K562 (cell line): Measurements from ENCODE around the gene FNDC11. TPM values are rescaled to one million over a fixed set of nuclear protein-coding genes. Genes with fewer than 3 reads are reported as not detected.
A peak's percentile ranks its signal among the peaks of the same experiment; 100 is the strongest.

Experiments used
- ATAC-seq: fragments of 200-7000 bp; cut with Tn5 transposase; 3 replicates; pipeline ENCODE4 v1.9.1; 2020; ENCODE audit warnings: moderate library complexity
- BruUV-seq: library from RNA; stranded (reverse); fragments of 400-500 nt; replicated peaks from 2 replicates; lab custom pipeline; 2021; lab: Mats Ljungman, UMichigan
- CTCF ChIA-PET: fragments of 300-600 bp; formaldehyde crosslinking; extraction: SDS; loops from one replicate; lab custom pipeline; 2021; ENCODE audit warnings: low intra/inter-chr PET ratio; lab: Yijun Ruan, JAX
- POLR2A ChIA-PET: fragments of 300-600, 350-650 bp; sonication (Branson Sonifier 250); formaldehyde crosslinking; extraction: SDS; loops from one replicate; lab custom pipeline; 2021; ENCODE audit warnings: antibody characterized with exemption, inconsistent platforms; lab: Yijun Ruan, JAX
- DNase-seq, 4 experiments: peaks; one replicate each; pipeline versions ENCODE4 v3.0.0 to v3.0.0-alpha.2; 2011 to 2018; ENCODE audit warnings: low spot score in 3 of 4, mixed read lengths in 3 of 4; ENCODE audit errors: extremely low read depth in 1 of 4
- FAIRE-seq: peaks from 2 replicates; lab custom pipeline; 2011; peaks lifted over from hg19 to GRCh38; lab: Jason Lieb, UNC
- H2AFZ ChIP-seq: 2 replicates; pipeline ENCODE4 v1.6.0; 2011; ENCODE audit warnings: low read depth, low read length, control low read depth, inconsistent platforms
- H3K27ac ChIP-seq: fragments of 200-600 bp; 3 replicates; pipeline ENCODE4 v1.8.0; 2011; ENCODE audit warnings: low read depth, mild to moderate bottlenecking, control low read depth, inconsistent platforms, low read length, moderate library complexity, mixed read lengths; ENCODE audit errors: extremely low read depth
- H3K27me3 ChIP-seq, 2 experiments: fragments of 300-600 bp in 1 of 2; 2 replicates in 1 of 2; 3 replicates in 1 of 2; pipeline versions ENCODE4 v1.6.0 to v1.8.0; 2011; ENCODE audit warnings: inconsistent platforms in 2 of 2, low read length in 2 of 2, mild to moderate bottlenecking in 1 of 2, mixed read lengths in 1 of 2, moderate library complexity in 1 of 2; ENCODE audit not compliant: control insufficient read depth in 2 of 2, insufficient read depth in 2 of 2
- H3K36me3 ChIP-seq: fragments of 300-600 bp; 3 replicates; pipeline ENCODE4 v1.8.0; 2011; ENCODE audit warnings: mild to moderate bottlenecking, low read length, inconsistent platforms; ENCODE audit not compliant: control insufficient read depth, insufficient read depth
- H3K4me1 ChIP-seq, 2 experiments: fragments of 200-600 bp in 1 of 2; replicated peaks in 1 of 2; 2 replicates in 1 of 2; 3 replicates in 1 of 2; pipeline versions ENCODE4 v1.5.1 to v1.8.0; 2011; ENCODE audit warnings: inconsistent platforms in 2 of 2, low read length in 2 of 2, mild to moderate bottlenecking in 1 of 2, mixed read lengths in 1 of 2, moderate library complexity in 1 of 2; ENCODE audit not compliant: control insufficient read depth in 2 of 2, insufficient read depth in 2 of 2
- H3K4me2 ChIP-seq: 2 replicates; pipeline ENCODE4 v1.6.1; 2011; ENCODE audit warnings: low read length, control low read depth, inconsistent platforms, mixed read lengths; ENCODE audit not compliant: insufficient read depth
- H3K4me3 ChIP-seq: fragments of 200-600 bp; sonication (generic), shearing (Covaris generic); 2 replicates; pipeline ENCODE4 v1.5.1; 2016; ENCODE audit warnings: control low read depth, inconsistent platforms
- H3K79me2 ChIP-seq: fragments of 200-600 bp; 3 replicates; pipeline ENCODE4 v1.8.0; 2011; ENCODE audit warnings: low read length, inconsistent platforms; ENCODE audit not compliant: control insufficient read depth, insufficient read depth
- H3K9ac ChIP-seq, 2 experiments: 2 replicates each; pipeline versions ENCODE4 v1.6.0 to v1.6.1; 2011; ENCODE audit warnings: low read depth in 2 of 2, low read length in 2 of 2, control low read depth in 1 of 2, inconsistent platforms in 1 of 2, mild to moderate bottlenecking in 1 of 2, mixed read lengths in 1 of 2; ENCODE audit not compliant: insufficient read depth in 1 of 2
- H3K9me1 ChIP-seq: one replicate; pipeline ENCODE4 v1.6.0; 2011; ENCODE audit warnings: inconsistent platforms, mild to moderate bottlenecking, low read length, moderate library complexity; ENCODE audit not compliant: control insufficient read depth, insufficient read depth
- H3K9me3 ChIP-seq: replicated peaks from 2 replicates; pipeline ENCODE4 v1.5.1; 2011; ENCODE audit warnings: low read depth, low read length, inconsistent platforms; ENCODE audit not compliant: control insufficient read depth, insufficient read depth
- H4K20me1 ChIP-seq: replicated peaks from 2 replicates; pipeline ENCODE4 v1.6.1; 2011; ENCODE audit warnings: low read length, inconsistent platforms, mixed read lengths; ENCODE audit not compliant: control insufficient read depth, insufficient read depth
- CC2D1A ChIP-seq: fragments of 450-650 bp; IDR thresholded peaks from 2 replicates; pipeline ENCODE4 v1.6.1; 2017; ENCODE audit warnings: mild to moderate bottlenecking
- EP400 ChIP-seq: fragments of 450-650 bp; IDR thresholded peaks from 2 replicates; pipeline ENCODE4 v1.6.1; 2017; ENCODE audit warnings: antibody characterized with exemption, mild to moderate bottlenecking, moderate library complexity
- ETS2 ChIP-seq: IDR thresholded peaks from 2 replicates; pipeline ENCODE4 v1.6.1; 2016; ENCODE audit warnings: borderline replicate concordance, missing genetic modification characterization, mild to moderate bottlenecking, moderate library complexity, missing compliant biosample characterization; ENCODE audit not compliant: poor library complexity, severe bottlenecking
- FOXA3 ChIP-seq, 2 experiments: fragments of 450-650 bp in 1 of 2; sonication (generic) in 1 of 2; formaldehyde crosslinking; IDR thresholded peaks in 1 of 2; conservative IDR thresholded peaks in 1 of 2; 2 replicates each; pipeline versions ENCODE4 v1.4.0 to v1.8.0; 2020 to 2022; ENCODE audit warnings: mild to moderate bottlenecking in 2 of 2, missing genetic modification reagents in 1 of 2
- FOXM1 ChIP-seq, 2 experiments: fragments of 450-650 bp in 1 of 2; sonication (generic) in 1 of 2; formaldehyde crosslinking in 1 of 2; IDR thresholded peaks; 2 replicates each; pipeline versions ENCODE4 v1.6.1 to v1.9.0; 2017 to 2022; ENCODE audit warnings: low read depth in 2 of 2, mild to moderate bottlenecking in 2 of 2, missing genetic modification reagents in 1 of 2, moderate library complexity in 1 of 2
- HEY1 ChIP-seq: fragments of 250-450 bp; sonication (Bioruptor Pico); IDR thresholded peaks from 2 replicates; pipeline ENCODE4 v1.5.0; 2020; ENCODE audit warnings: mild to moderate bottlenecking, moderate library complexity, borderline replicate concordance
- KLF16 ChIP-seq: IDR thresholded peaks from 2 replicates; pipeline ENCODE4 v1.6.1; 2016; ENCODE audit warnings: antibody characterized with exemption
- L3MBTL2 ChIP-seq: fragments of 450-650 bp; IDR thresholded peaks from 2 replicates; pipeline ENCODE4 v1.6.1; 2016; ENCODE audit warnings: mild to moderate bottlenecking, moderate library complexity
- POLR2G ChIP-seq: fragments of 200-400 bp; formaldehyde crosslinking; IDR thresholded peaks from 2 replicates; pipeline ENCODE4 v1.6.1; 2017; ENCODE audit warnings: low read depth, mild to moderate bottlenecking, antibody characterized with exemption, low read length, moderate library complexity
- PTBP1 ChIP-seq: fragments of 200-400 bp; formaldehyde crosslinking; IDR thresholded peaks from 2 replicates; pipeline ENCODE4 v1.6.1; 2017; ENCODE audit warnings: low read depth, low read length
- RB1 ChIP-seq: fragments of 450-650 bp; IDR thresholded peaks from 2 replicates; pipeline ENCODE4 v1.6.1; 2017; ENCODE audit warnings: low read depth, mild to moderate bottlenecking
- TAF7 ChIP-seq: fragments of 450-650 bp; IDR thresholded peaks from 2 replicates; pipeline ENCODE4 v1.6.1; 2016; ENCODE audit warnings: missing genetic modification characterization, missing compliant biosample characterization
- ZBTB1 ChIP-seq: sonication (generic); formaldehyde crosslinking; IDR thresholded peaks from 2 replicates; pipeline ENCODE4 v1.8.1; 2023; ENCODE audit warnings: missing genetic modification reagents, low read depth, mild to moderate bottlenecking, borderline replicate concordance
- ZNF12 ChIP-seq: sonication (generic); formaldehyde crosslinking; IDR thresholded peaks from 2 replicates; pipeline ENCODE4 v1.4.0; 2020; ENCODE audit warnings: mild to moderate bottlenecking, missing genetic modification reagents
- ZNF165 ChIP-seq: fragments of 250-450 bp; sonication (Bioruptor Pico); IDR thresholded peaks from 2 replicates; pipeline ENCODE4 v1.4.0; 2020; ENCODE audit warnings: borderline replicate concordance
- ZNF239 ChIP-seq: fragments of 250-450 bp; sonication (Bioruptor Pico); IDR thresholded peaks from 2 replicates; pipeline ENCODE4 v1.4.0; 2020; ENCODE audit warnings: mild to moderate bottlenecking
- WGBS: fragments of 100-300 bp; shearing (Covaris generic); methylation state at CpG from one replicate; pipeline ENCODE4 v1.1.6; 2016; ENCODE audit warnings: low coverage, mixed read lengths; ENCODE audit not compliant: insufficient coverage; ENCODE audit errors: missing lambda C conversion rate; 5-methylcytosine and 5-hydroxymethylcytosine counted together
- in situ Hi-C: fragments of 300-500 bp; cut with MboI; formaldehyde crosslinking; loops from 4 replicates; pipeline ENCODE4 v1.15.0; 2018; ENCODE audit warnings: inconsistent platforms, mixed read lengths
- intact Hi-C: fragments of 100-400 bp; cut with micrococcal nuclease; formaldehyde crosslinking; loops from 2 replicates; pipeline ENCODE4 v1.14.2; 2022
- polyA plus RNA-seq, 8 experiments: library from polyadenylated mRNA; depleted of rRNA in 4 of 8; stranded (reverse) in 5 of 8; unstranded in 3 of 8; fragments of >200 nt; fragmentation: Nextera tagmentation in 2 of 8; fragmentation: Illumina TruSeq in 1 of 8; extraction: Ambion mirVana in 2 of 8; extraction: Trizol in 1 of 8; gene quantifications; 2 replicates each; pipeline versions ENCODE4 v1.2.1 to v1.2.3, GENCODE V29; 2011 to 2014; ENCODE audit warnings: inconsistent platforms in 1 of 8, missing spikeins in 1 of 8
- total RNA-seq, 7 experiments: library from RNA; depleted of rRNA in 6 of 7; stranded (reverse); fragments of >200 nt in 6 of 7; fragmentation: Illumina TruSeq in 2 of 7; extraction: Trizol in 2 of 7; gene quantifications; 2 replicates each; pipeline versions ENCODE4 v1.2.1 to v1.2.3, GENCODE V29; 2011 to 2021; ENCODE audit warnings: low replicate concordance in 1 of 7
- TF ChIP-seq, protein P1 (sequence below): fragments of 200-800 bp; sonication (Bioruptor generic); IDR thresholded peaks from 2 replicates; pipeline ENCODE4 v1.6.1; 2017; ENCODE audit warnings: missing genetic modification characterization, missing compliant biosample characterization
- TF ChIP-seq, protein P2 (sequence below): sonication (generic); formaldehyde crosslinking; IDR thresholded peaks from 2 replicates; pipeline ENCODE4 v1.8.0; 2022; ENCODE audit warnings: mild to moderate bottlenecking, missing genetic modification reagents, borderline replicate concordance

FNDC11 gene
- total and polyA plus RNA-seq, 9 of the 15 experiments (the other 6 are each of a cell fraction or from before 2014, with no cell fraction given), result 0.08 to 2.3 (median 0.64) TPM; not detected in 2

DNA sequence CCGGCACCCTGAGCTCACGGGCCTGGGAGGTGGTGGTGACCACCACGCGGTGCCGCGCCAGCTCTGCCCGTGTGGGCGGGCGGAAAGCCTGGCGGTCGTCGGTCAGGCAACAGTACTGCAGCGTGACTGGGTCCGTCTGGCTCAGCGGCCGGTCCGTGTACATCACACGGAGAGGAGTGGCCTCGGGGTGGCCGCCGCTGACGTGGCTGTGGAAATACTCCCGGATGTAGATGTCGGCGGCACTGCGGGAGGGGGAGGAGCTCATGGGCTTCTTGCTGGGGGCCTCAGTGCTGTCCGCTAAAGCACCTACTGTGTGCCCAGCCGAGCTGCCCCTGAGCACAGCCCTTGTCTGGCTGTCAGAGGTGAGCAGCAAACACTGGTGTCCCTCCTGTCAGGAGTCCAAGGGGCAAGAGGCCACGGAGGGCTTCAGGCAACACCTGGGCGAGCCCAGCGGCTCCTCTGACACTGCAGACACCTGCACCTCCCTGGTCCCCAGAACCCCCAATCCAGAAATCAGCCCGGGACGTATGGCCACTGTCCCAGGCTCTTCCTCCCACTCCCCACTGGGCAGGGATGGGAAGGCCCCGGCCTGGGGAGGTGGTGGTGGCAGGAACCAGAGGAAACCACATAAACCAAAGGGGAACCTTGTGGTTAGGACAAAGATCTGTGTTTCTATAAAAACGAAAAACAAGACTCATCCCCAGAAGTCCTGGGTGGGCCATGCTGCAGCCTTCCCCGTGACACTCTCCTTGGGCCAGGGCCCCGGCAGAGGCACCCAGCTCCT lies 13.6 kb downstream of the FNDC11 start:
- no peak overlapping the region for H3K27ac ChIP-seq
- FAIRE-seq (no peak), ATAC-seq (peak; percentile 17; the same call in 2 of the 3 replicates), DNase-seq (no peak)
- H4K20me1 ChIP-seq, result no peaks in the 10 kb centered on the region
- no peak overlapping the region for H2AFZ ChIP-seq
- POLR2A ChIA-PET, result interaction anchor here (0.6 to 1.0 kb wide), 3 partner anchors 10 to 198 kb away, joined by 3 read pairs; no protein-coding TSS in a partner anchor
- CTCF ChIA-PET, result interaction anchor here (0.6 kb wide), 1 partner anchor 127 kb away, joined by 3 read pairs; no protein-coding TSS in a partner anchor
- no peaks in the 10 kb centered on the region for H3K79me2 ChIP-seq
- H3K4me3 ChIP-seq, result no peak overlapping the region
- H3K9ac ChIP-seq, result peak overlapping the region in 1 of 2 experiments; percentile 52; a peak in 2 of 4 replicates
- H3K9me1 ChIP-seq, result no peaks in the 10 kb centered on the region
- H3K4me1 ChIP-seq, result peaks cover 0 to 91% of the 10 kb centered on the region in 2 experiments; a peak in 3 of 5 replicates
- in situ Hi-C loops (no loop called here), intact Hi-C loops (no loop called here)
- H3K9me3 ChIP-seq, result no peaks in the 10 kb centered on the region
- H3K36me3 ChIP-seq, result no peaks in the 10 kb centered on the region
- peaks cover 0 to 24% of the 10 kb centered on the region in 2 experiments; a peak in 2 of 5 replicates for H3K27me3 ChIP-seq
- 37% methylated on average over 26 of the region's 37 CpGs for whole genome bisulfite sequencing
- H3K4me2 ChIP-seq, result no peak overlapping the region
- BruUV-seq, result no TSS peak
- TF ChIP-seq CC2D1A (no peak), FOXM1 (IDR thresholded peaks at IDR 0.05; ENCODE audit: low read depth) (no peak), FOXM1 (CRISPR knock-in tag; IDR thresholded peaks at IDR 0.05; ENCODE audit: low read depth) (no peak), ETS2 (no peak), ZNF12 (no peak), EP400 (no peak), ZNF165 (CRISPR knock-in tag) (no peak), ZNF239 (CRISPR knock-in tag) (no peak), KLF16 (no peak), PTBP1 (no peak), TAF7 (tag) (no peak), FOXA3 (CRISPR knock-in tag; conservative IDR thresholded peaks at IDR 0.05 in 1 of 2, IDR thresholded peaks at IDR 0.05 in 1 of 2) (no peak), L3MBTL2 (no peak), HEY1 (no peak), RB1 (no peak), ZBTB1 (CRISPR knock-in tag) (peak; percentile 67; the same call in 1 of the 2 replicates), POLR2G (peak; percentile 52)
- TF ChIP-seq, protein P1, sequence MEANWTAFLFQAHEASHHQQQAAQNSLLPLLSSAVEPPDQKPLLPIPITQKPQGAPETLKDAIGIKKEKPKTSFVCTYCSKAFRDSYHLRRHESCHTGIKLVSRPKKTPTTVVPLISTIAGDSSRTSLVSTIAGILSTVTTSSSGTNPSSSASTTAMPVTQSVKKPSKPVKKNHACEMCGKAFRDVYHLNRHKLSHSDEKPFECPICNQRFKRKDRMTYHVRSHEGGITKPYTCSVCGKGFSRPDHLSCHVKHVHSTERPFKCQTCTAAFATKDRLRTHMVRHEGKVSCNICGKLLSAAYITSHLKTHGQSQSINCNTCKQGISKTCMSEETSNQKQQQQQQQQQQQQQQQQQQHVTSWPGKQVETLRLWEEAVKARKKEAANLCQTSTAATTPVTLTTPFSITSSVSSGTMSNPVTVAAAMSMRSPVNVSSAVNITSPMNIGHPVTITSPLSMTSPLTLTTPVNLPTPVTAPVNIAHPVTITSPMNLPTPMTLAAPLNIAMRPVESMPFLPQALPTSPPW, result peak; percentile 41; the same call in 1 of the 2 replicates
- TF ChIP-seq, protein P2, sequence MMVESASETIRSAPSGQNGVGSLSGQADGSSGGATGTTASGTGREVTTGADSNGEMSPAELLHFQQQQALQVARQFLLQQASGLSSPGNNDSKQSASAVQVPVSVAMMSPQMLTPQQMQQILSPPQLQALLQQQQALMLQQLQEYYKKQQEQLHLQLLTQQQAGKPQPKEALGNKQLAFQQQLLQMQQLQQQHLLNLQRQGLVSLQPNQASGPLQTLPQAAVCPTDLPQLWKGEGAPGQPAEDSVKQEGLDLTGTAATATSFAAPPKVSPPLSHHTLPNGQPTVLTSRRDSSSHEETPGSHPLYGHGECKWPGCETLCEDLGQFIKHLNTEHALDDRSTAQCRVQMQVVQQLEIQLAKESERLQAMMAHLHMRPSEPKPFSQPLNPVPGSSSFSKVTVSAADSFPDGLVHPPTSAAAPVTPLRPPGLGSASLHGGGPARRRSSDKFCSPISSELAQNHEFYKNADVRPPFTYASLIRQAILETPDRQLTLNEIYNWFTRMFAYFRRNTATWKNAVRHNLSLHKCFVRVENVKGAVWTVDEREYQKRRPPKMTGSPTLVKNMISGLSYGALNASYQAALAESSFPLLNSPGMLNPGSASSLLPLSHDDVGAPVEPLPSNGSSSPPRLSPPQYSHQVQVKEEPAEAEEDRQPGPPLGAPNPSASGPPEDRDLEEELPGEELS, result no peak
